ENCODE results near the gene SCGB3A1.

The SCGB3A1 gene

DNA sequence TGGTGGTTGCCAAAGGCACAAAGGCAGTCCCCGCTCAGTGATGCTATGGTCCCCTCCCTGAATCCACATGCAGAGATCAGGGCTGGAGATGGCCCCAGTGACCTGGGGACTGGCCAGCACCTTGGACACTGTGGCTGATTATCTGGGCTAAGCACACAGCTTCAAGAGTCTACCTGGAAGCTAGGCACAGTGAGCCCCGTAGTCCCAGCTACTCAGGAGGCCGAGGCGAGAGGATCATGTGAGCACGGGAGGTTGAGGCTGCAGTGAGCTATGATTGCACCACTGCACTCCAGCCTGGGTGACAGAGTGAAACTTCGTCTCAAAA lies 8.3 kb upstream of the SCGB3A1 start:
- TF ChIP-seq, protein P1, sequence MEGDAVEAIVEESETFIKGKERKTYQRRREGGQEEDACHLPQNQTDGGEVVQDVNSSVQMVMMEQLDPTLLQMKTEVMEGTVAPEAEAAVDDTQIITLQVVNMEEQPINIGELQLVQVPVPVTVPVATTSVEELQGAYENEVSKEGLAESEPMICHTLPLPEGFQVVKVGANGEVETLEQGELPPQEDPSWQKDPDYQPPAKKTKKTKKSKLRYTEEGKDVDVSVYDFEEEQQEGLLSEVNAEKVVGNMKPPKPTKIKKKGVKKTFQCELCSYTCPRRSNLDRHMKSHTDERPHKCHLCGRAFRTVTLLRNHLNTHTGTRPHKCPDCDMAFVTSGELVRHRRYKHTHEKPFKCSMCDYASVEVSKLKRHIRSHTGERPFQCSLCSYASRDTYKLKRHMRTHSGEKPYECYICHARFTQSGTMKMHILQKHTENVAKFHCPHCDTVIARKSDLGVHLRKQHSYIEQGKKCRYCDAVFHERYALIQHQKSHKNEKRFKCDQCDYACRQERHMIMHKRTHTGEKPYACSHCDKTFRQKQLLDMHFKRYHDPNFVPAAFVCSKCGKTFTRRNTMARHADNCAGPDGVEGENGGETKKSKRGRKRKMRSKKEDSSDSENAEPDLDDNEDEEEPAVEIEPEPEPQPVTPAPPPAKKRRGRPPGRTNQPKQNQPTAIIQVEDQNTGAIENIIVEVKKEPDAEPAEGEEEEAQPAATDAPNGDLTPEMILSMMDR (IDR thresholded peaks at IDR 0.05; ENCODE audit: low read depth, low read length) = no peak
- H3K4me3 ChIP-seq (ENCODE audit: low read depth, low read length) = no peak overlapping the region

DNA sequence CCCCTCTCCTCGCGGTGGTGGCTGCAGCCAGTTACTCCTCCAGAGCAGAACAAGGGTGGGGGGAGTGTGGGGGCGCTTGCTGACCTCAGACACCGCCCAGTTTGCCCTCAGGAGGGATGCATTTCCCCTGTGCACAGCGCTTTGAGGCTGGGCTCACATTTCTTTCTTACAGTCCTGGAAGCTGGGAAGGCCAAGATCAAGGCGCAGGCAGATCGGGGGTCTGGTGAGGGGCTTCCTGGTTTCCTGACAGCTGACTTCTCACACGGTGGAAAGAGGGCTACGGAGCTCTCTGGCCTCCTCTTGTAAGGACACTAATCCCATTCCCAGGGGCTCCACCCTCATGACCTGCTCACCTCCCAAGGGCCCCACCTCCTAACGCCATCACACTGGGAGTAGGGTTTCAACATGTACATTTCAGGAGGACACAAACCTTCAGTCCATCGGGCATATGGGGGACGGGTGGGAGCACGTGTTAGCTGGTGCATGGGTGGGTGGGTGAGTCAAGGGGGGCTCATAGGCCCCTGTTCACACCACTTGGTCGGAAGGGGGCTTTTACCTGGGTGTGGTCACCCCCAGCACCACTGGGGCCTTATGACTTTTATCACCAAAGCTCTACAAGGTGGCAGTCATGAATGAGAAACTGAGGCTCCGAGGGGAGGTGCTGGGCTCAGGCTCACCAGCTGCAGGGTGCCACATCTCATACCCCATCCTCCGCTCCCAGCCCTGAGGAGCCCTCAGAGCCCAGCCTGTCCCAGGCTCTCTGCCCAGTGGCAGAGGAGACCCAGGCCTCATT lies 7.7 kb upstream of the SCGB3A1 start:
- no peak overlapping the region for H3K4me3 ChIP-seq (ENCODE audit: low read depth, low read length)
- TF ChIP-seq, protein P1 (IDR thresholded peaks at IDR 0.05; ENCODE audit: low read depth, low read length) = no peak

DNA sequence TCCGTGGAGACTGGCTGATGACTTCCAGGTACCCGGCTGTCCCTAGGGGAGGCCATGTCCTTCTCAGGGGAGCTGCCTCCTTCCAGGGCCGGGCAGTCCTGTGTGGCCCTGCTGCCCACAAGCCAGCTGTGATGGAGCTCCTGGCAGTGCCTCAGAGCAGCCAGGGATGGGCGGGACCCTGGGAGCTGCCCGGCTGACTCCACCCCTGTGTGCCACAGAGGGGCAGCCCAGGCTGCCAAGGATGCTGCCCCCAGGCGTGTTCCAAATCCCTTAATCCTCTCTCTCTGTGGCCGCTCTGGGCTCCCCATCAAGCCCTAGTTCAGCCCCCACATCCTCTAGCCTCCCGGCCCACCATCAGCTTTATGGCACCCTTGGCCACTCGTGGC lies 7.0 kb upstream of the SCGB3A1 start:
- TF ChIP-seq, protein P1 (IDR thresholded peaks at IDR 0.05; ENCODE audit: low read depth, low read length) = no peak
- H3K4me3 ChIP-seq (ENCODE audit: low read depth, low read length) = no peak overlapping the region

DNA sequence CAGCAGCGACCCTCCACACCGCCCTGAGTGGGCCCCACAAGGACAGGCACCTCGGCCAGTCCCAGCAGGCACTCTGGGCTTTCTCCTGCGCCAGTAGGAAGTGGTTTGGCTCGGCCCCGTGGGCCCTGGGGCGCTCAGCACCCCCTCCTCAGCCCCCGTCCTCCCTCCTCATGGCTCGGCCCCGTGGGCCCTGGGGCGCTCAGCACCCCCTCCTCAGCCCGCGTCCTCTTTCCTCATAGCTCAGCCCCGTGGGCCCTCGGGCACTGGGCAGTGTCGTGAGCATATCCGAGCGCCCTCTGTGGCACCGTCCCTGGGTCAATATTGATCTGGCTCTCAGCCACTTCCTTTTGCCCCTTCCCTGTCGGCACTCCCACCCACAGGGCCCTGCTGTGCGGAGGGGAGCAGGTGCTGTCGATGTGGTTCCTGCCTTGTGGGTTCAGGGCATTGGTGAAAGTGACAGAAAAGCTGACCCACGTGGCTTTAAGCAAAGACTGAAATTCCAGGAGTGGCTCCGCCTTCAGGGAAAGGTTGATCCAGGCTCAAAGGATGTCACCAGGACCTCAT lies 5.5 kb upstream of the SCGB3A1 start:
- TF ChIP-seq, protein P1 (IDR thresholded peaks at IDR 0.05; ENCODE audit: low read depth, low read length) = no peak
- no peak overlapping the region for H3K4me3 ChIP-seq (ENCODE audit: low read depth, low read length)

DNA sequence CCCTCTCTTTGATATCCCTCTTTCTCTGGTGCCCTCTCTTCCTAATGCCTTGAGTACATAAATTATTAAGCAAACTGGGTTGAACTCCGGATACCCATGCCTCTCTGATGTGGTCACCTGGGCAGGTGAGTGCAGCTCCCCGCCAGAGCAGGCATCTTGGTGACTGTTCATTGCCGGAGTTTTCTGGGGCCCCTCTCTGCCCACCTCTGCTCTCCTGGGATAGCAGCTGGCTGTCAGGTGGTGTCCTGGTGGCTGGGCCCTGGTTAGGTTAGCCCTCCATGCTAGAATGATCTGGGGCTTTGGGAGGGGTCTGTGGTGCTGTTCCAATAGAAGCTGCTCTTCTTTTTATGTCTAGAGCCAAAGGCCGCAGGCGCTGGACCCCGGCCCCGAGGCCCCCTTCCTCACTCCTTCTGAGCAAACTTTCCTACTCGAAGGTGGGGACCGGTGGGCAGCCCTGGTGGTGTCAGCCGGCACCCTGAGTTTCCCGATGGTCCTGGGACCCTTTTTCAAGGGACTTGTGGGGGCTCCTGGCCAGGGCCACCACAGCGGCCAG lies 4.9 kb upstream of the SCGB3A1 start:
- no peak overlapping the region for H3K4me3 ChIP-seq (ENCODE audit: low read depth, low read length)
- TF ChIP-seq, protein P1 (IDR thresholded peaks at IDR 0.05; ENCODE audit: low read depth, low read length) = no peak

DNA sequence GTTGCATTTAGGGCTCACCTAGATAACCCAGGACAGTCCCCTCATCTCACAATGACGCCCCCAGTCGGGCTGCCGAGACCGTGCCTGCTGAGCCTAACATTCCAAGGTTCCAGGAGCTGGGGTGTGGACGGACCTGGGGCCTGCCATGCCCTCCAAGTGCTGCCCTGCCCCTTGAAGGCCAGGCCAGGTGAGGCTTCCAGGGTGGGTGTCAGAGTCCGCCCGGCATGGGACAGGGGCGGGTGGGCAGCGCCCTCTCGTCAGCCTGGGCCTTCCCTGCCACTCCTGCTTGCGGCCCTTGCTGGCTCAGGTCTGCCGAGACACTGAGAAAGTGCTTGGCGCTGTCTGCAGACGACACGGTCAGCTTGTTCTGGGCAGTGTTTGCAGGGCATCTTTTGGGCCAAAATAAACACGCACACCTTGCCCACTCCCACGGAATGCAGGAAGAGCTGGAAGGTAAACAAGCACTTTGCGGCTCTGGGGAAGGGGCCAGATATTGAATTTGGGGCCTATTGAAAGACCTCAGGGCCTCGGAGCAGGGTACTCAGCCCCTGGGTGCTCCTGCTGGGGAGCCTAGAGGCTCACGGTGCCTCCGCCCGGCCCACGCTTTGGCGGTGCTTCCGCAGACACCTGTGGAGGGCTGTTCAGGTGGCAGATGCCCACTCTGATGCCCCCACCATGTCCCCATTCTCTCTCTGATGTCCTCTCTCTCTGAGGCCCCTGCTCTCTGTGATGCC lies 4.2 kb upstream of the SCGB3A1 start:
- no peak overlapping the region for H3K4me3 ChIP-seq (ENCODE audit: low read depth, low read length)
- TF ChIP-seq, protein P1 (IDR thresholded peaks at IDR 0.05; ENCODE audit: low read depth, low read length) = no peak

DNA sequence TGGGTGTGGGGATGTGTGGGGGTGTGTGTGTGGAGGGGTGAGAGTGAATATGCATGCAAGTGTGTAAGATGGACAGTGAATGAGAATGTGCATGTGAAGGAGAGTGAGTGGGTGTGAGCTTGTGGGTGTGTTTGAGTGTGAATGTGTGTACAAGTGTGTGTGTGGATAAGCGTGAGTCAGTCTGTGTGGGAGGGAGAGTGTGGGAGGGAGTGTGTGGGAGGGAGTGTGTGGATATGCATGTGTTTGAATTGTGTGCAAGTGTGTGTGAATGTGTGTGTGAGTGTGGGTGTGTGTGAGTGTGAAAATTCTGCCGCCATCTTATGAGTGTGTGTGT lies 3.7 kb upstream of the SCGB3A1 start:
- TF ChIP-seq, protein P1 (IDR thresholded peaks at IDR 0.05; ENCODE audit: low read depth, low read length) = no peak
- no peak overlapping the region for H3K4me3 ChIP-seq (ENCODE audit: low read depth, low read length)
